Ishikawa (cell line): ENCODE results near the gene ZNF423.

Experiments
- FOXM1 ChIP-seq: IDR thresholded peaks from 2 replicates; pipeline ENCODE4 v1.6.1; 2012; ENCODE audit warnings: low read depth, borderline replicate concordance
- RAD21 ChIP-seq: IDR thresholded peaks from 2 replicates; pipeline ENCODE4 v1.6.1; 2012; ENCODE audit warnings: low read depth
- YY1 ChIP-seq: IDR thresholded peaks from 2 replicates; pipeline ENCODE4 v1.6.1; 2012; ENCODE audit warnings: low read depth
- ZBTB7A ChIP-seq: IDR thresholded peaks from 2 replicates; pipeline ENCODE4 v1.6.1; 2012; ENCODE audit warnings: low read depth
- TF ChIP-seq, protein P1 (sequence below): IDR thresholded peaks from 2 replicates; pipeline ENCODE4 v1.6.1; 2012

DNA sequence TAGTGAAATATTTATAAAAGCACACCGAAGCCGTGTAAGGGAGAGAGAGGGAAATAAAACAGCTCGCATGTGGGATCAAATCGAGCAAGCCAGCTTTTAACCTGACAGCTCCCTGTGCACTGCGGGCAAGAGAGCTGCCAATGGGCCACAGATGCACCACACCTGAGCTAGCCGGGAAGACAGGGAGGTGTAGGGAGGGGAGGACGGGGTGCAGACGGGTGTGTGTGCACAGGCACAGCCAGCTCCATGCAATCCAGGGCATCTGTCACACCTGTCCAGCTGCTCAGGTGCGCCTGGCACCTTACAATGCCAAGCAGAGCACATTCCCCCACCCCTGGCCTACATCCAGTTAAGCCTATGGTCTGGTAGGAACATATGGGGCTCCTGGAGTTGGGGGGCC lies 412.3 kb downstream of the ZNF423 start:
- TF ChIP-seq YY1 (no peak), ZBTB7A (no peak), RAD21 (no peak), FOXM1 (no peak)
- TF ChIP-seq, protein P1, sequence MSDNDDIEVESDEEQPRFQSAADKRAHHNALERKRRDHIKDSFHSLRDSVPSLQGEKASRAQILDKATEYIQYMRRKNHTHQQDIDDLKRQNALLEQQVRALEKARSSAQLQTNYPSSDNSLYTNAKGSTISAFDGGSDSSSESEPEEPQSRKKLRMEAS, result no peak
